Measurements from ENCODE around the gene CNTF.

CNTF gene

DNA sequence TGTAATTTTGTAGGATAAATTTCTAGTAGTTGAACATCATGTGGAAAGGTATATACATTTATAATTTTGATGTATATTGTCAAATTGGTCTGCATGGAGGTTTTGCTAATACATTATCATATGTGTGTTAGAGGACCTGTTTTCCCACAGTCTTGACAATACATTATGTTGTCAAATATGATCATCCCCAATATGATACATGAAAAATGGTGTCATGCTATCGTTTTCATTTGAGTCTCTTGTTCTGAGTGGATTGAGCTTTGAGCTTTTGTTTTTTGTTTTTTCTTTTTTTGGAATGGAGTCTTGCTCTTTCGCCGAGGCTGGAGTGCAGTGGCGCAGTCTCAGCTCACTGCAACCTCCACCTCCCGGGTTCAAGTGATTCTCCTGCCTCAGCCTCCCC is 14.1 kb upstream of the CNTF start:
- no peak for FAIRE-seq

DNA sequence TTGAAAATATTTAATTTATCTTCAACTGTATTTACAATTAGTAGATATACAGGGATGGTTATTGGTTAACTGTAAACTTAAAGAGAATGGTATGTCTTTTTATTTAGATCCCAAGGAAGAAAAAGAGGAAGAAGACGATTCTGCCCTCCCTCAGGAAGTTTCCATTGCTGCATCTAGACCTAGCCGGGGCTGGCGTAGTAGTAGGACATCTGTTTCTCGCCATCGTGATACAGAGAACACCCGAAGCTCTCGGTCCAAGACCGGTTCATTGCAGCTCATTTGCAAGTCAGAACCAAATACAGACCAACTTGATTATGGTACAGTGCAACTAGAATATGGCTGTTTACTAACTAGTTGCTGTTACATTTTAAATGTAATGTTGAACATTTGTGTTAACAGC is 12.7 kb upstream of the CNTF start:
- FAIRE-seq, result no peak

DNA sequence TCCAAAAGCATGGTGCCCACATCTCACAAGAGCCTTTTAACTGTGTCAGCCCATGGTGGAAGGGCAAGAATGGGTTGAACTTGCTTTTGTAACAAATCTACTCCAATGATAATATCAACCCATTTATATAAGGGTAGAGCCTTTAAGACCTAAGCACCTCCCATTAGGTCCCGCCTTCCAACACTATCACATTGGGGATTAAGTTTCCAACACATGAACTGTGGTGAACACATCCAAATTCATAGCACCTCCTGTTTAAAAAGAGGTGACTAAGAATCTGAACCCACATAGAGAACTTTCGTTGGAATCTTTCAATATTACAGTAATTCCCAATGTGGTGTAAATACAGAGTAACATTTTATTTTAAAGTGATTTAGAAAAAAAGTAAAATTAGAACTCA is 9.2 kb upstream of the CNTF start:
- no peak for FAIRE-seq

DNA sequence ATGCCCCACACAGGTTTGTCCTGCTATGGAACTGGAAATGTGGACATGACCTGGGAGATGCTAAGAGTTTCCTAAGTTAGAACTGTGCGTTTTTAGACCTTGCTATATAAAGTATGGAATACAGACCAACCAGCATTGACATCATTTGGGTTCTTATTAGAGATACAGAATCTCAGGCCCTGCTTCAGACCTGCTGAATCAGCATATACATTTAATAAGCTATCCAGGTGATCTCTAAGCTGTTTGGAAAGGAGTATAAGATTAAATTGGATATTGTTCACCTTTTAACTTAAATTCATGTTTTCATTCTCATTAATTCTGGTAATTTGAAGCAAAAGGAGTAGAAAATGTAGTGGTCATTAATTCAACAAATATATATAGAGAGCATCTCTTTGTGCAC is 6.9 kb upstream of the CNTF start:
- FAIRE-seq, result no peak

DNA sequence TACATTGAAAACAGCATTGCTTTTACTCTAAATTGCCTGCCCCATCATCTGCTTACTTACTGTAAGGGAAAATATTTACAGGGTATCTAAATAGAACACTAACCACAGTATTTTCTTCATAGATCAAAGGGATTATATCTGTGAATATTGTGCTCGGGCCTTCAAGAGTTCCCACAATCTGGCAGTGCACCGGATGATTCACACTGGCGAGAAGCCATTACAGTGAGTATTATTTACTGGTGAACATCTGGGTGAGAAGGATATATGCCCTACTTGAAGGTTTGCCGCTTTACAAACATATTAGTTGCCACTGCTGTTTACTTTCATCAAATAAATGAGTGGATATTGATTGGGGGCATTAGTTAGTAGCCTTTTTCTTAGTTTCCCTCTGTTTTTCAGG is 5.9 kb upstream of the CNTF start:
- FAIRE-seq, result no peak

DNA sequence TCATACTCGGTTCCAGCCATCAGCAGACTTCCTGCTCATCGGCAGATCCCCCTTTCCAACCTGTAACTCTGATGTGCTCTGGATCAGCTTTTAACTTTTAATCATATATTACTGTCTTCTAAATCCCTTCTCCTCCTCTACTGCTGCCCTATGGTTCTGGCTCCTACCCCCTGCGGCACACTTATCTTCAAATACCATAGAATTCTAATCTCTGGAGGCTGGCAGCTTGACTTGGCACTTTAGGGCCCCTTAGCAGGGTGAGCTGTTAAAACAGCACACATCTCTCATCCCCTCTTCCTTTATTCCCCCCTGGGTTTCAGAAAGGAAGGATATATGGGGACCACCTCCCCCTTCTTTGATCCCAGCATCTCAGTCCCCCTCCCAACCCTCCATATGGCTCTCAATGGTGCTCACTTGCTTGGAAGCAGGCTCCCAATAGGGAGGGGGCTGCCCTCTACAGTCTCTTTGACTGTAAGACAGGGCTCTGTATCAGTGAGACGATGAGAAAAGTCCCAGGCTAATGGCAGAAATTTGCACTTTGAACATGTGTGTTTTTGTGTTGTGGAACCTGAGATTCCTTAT is 4.4 kb upstream of the CNTF start:
- no peak for FAIRE-seq

DNA sequence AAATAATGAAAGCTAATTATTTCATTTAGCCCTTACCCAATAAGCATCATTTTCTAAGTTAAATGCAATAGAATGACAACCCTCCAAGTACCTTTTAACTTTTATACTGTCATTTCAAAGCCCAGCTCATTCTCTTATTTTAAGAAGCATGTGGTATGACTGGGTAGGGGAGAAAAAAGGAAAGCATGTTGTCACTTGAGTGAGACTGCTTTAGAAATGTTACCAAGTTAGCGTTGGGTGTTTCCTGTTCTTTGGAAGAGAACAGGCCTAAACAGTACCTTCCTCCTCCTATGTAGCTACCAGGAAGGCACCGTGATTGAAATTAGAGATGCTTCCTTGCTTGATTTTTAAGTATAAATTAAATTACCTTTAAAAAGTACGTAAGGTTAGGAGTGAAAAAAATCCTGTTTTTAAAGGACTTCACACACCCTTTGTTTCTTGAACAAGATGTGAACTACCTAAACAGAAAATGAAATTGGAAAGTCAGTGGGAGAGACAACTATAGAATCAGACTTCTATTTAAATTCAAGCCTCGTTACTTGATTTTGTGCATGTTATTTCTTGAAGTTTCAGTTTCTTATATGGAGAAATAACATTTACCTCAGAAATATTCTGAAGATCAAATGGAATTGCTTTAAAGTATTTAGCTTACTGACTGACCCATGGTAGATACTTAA is 741 bp upstream of the CNTF start:
- no peak for FAIRE-seq

DNA sequence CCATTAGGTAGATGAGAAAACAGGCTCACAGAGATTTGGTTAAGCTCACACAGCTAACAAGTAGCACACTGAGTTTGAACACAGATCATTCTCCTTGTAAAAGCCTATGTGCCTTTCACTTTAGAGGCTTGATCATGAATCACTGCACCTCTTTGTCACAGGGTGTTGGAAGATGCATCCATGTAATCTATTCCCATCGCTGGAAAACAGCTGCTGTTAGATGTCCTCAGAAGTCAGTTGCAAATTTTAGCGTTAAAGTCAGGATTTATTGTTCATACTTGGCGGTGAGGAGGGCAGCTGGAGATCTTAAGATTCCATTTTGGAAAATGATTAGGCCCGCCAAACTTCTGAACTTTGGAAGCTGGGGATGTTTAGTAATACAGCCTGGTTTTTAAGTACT is 2.6 kb downstream of the CNTF start:
- FAIRE-seq, result no peak

DNA sequence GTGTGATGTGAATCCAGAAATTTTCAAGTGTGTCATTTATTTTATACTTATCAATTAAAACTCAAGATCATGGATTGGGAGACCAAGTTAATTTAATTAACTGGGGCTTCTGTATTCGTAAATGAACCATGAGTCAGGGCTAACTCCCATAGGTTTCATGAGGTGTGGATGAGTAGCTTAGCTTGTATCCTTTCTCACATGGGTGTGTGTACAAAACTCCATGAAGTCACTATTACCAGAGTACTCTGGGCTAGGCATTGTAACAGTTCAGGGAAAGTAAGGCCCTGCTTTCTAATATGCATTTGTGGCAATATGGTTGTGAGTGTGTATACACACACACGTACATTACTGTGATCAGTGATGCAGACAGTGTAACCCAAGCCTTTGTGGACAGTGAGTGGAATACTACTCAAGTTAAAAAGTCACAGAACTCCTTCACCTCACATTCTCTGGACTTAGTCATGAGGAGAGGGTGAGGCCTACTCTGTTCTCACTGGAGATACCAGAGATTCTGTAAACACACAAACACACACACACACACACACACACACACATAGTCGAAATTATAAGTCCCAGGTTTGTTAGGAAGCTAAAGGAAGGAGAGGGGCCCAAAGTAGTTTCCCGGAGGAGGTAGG is 3.5 kb downstream of the CNTF start:
- no peak for FAIRE-seq

DNA sequence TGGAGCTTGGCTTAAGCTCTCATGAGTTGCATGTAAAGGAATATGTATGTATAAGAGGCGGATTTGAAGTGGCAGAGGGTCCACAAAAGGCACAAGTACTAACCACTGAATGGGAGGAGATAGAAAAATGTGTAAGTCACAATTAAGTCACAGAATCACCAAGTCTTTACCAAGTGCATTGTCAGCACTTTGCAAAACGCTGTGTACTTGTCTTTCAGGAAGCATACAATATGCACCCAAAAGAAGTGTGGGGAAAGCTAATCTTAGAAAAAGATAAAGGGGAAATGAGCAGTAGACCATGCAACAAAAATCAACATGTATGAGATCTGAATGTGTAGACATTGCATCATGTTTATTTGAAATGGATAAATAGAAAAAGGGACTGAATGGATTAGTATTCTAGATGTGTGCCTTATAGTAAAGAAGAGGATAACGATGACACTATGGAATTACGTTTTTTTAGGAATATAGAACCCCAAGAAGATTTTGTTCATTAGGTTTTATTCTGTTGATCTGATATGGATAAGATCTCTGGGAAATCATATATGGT is 4.5 kb downstream of the CNTF start:
- FAIRE-seq, result no peak

DNA sequence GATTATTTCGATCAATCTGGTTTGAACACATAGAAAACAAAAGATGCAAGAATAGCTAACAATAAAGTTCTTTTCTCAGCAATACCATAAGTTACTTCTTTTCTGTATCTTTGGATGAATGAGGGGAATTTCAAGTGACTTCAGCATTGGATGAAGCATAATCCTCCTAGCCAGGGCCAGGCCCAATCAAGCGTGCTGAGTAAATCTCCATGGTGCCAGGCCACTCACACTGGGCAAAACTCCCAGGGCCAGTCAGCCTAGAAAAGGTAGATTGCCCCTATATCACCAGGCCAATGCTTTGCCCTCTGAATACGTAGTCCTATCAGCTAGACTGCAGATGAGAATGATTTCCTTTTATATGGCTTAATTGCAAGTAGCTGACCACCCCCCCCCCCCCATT is 6.0 kb downstream of the CNTF start:
- no peak for FAIRE-seq

DNA sequence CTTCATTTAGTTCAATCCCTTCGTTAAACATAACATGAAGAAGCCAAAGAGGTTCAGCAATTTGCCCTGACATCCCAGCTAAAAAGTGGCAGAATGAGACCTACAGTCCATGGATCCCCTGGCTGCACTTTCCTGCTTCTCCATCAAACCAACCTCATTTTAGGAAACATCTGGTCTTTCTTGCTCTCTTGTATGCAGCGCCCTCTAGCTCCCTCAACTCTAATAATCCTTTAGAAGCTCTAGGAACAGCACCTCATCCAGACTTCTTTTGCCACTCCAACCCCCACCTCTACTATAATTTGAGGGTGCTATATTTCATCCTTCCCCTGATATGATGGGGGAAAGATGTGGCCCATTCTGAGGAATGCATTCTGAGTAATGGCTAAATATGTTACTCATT is 7.4 kb downstream of the CNTF start:
- no peak for FAIRE-seq

DNA sequence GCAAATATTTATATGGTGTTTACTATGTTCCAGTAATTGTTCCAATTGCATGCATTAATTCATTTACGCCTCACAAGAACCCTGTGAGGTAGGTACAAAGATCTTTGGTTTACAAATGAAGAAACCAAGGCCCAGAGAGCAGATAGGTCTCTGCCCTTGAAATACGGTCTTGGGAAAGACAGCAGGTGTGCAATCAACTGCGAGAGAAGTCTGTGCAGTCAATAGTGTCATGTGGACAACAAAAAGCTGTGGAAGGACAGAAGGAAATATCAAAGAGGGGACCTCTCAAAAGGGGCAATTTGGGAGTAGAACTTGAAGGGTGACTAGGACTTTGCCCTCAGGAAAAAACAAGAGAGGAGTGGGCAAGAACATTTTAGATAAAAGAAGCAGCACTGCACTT is 8.9 kb downstream of the CNTF start:
- FAIRE-seq, result no peak

DNA sequence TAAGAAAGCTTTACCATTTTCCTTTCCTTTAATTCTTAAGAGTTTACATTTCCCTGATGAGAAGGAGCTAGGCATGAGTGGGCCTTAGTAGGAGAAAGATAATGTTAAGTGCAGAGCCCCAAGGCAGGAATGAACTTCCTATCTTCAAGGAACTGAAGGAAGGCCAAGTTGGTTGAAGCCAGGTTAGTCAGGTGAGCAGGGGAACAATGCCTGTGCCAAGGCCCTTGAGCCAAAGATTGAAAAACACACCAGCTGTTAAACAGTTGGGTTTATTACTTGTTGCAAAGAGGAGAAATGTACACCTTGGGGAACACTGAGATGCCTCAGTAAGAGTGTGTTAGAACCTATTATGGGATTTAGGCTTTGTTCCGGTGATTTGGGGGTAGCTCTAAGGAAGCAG is 10.0 kb downstream of the CNTF start:
- no peak for FAIRE-seq

DNA sequence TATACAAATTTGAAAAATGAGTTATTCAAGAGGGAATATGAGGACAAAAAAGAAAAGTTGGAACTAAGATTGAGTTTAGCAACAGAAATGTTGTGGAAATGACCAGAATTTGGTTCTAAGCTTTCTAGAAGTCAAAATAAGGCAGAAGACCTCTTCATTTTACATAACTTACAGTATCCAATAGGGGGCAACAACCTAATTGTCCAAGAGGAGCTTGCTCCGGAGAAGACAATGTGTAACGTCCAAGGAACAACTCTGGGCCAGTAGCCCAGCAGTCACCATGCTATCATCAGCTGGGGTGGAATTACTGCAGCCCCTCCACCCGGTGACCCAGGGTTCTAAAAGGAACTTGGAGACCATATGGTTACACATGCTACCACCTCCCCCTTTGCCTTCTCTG is 14.1 kb downstream of the CNTF start:
- FAIRE-seq, result no peak

DNA sequence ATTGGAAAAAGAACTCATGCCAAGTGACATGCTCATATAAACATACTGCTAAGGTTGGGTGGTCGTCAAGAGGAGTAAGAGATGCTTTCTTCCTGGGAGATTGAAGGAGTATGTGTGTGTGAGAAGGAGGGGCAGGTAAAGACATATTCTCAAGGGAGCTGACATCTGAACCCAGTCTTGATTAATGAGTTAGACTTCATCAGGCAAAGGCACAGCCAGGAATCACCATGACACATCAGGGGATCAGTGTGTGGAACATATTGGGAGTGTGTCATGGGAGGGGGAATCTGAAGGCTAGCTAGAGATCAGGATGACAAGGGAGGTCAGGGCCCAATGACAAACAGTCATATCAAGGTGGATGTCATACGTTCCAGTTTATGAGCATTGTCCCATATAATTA is 14.9 kb downstream of the CNTF start:
- no peak for FAIRE-seq

DNA sequence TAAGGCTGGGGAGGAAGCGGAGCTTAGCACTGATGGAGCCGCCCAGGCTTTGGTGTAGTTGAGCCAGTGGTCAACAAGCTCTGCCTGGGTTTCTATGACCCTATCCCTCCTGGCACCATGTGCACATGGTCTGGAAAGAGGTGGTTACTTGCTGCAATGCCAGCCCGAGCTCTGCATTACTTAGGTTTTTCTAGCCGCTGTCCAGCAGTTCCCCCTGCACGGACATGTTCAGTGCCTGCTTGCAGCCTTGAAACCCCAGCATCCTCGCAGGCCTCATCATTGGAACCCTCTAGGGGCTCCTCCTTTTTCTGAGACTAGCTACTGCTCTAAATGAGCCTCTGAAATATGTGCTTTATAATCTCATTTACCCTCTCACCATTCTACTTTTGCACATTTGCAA is 16.6 kb downstream of the CNTF start:
- no peak for FAIRE-seq

DNA sequence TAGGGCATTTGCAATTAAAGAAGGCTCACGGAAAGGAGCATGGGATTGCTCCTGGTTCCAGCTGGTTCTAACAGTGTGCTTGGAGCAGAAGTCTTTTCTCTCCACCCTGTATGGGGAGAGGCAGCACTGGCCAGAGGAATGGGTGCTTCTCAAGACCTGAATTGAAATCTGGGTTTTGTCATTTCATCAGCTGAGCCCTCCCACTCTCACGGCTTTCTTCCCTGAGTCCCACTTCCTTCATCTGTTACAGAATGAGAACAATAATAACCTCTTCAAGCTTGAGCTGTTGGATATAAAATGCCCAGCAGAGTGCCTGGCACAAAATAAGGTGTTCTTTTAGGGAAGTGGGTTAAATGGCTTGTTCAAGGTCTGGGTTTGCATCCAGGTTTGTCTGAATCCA is 17.2 kb downstream of the CNTF start:
- FAIRE-seq, result no peak

DNA sequence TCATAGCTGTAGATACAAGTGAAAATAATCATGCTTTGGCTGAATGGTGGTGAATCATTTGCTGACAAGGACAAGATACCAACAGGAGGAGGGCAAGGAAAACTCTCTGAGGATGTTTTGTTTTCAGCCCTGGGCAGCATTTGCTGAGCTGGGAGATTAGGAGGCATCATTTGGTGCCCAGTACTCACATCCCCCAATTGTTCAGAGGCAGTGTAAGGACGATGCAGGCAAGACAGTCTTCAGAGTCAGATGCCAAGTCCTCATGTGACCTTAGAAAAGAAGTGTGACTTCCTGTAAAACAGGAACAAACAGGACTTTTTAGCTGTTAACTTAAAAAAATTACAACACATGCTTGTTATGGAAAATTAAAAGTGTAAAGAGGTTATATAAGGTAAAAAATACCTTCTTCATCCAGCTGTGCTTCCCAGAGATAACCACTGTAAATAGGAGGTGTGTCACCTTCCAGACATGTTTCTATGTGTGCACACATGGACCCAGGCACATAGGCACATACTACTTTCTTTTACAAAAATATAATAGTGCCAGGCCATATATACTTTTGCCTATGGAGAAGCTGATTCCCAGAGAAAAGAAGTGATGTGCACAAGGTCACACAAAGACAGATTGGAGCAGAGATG is 18.0 kb downstream of the CNTF start:
- FAIRE-seq, result no peak

DNA sequence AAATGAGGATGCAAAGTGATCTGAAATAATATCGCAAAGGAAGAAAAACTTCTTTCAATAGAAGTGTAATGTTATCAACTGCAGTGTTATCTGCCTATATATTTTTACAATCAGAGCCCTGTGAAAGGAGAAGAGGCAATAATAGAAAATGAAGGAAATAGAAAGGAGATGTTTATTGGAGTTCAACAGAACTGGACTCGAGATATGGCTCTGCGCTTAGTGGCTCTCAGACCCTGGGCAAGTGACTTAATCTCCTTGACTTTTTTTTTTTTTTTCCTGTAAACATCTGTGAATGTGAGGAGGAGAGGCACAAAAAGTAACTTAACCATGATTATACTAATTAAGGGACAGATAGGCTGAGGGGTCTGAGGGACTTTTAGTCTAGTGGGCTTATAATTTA is 18.9 kb downstream of the CNTF start:
- FAIRE-seq, result no peak

DNA sequence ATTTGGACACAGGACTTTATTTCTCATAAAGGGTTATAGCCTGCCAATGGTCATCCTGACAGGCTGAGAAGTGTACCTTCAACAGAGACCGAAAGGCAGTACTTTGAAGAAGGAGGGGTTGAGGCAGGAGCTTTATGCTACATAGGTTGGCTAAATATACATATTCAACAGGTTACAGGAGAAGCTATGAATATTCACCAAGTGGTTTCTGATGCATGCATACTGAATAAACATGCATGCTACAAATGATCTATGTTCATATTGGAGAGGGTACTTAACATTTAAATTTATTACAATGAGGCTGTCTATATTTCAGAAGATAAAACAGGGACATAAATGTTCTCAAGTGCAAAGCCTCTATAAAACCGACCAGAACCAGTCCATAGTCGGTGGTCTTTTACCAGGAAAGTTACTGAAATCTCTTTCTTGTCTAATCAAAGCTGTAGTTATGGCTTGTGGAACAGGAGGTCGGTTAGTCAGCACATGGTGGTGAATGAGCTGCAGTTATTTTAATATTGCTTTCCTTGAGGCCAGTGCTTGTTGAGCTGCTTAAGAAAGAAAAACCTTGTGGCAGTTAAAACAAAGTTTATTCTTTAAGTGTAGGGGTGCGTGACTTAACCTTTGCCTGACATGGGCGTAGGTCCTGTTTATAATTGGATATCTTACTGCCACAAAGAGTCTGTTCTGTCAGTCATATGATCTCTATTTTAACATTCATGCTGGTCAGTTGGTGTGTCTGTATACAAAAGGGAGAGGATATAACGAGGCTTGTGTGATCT is 19.5 kb downstream of the CNTF start:
- no peak for FAIRE-seq

DNA sequence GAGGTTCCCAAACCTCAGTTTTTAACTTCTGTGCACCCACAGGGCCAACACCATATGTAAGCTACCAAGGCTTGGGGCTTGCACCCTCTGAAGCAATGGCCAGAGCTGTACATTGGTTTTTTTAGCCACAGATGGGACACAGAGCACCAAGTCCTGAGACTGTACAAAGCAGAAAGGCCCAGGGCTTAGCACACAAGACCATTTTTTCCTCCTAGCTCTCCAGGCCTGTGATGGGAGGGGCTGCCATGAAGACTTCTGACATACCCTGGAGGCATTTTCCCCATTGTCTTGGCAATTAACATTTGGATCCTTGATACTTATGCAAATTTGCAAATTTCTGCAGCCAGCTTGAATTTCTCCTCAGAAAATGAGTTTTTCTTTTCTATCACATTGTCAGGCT is 23.4 kb downstream of the CNTF start:
- FAIRE-seq, result no peak

DNA sequence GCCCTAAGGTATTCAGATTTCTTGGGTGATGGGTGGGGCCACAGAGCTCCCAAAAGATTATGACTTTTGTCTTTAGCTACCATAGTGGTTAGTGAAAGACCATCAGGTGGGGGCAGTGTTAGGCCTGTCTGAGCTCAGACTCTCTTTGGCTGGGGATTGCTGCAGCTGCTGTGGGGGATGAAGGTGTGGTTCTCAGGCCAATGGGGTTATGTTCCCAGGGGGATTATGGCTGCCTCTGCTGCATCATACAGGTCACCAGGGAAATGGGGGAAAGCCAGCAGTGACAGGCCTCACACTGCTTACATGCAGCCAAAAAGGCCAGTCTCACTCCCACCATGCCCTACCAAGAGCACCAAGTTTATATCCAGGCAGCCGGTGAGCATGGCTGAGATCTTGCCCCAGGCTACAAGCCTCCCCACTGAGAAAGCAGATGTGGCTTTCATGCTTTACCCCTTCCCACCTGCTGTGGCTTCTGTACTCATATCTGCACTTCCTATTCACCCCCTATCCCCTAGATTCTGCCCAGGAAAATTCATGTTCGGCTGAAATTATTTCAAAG is 24.8 kb downstream of the CNTF start:
- FAIRE-seq, result no peak

Measured in TTC549 (cell line).